Measurements from ENCODE around the gene PLD4. TPM values are rescaled to one million over a fixed set of nuclear protein-coding genes. Genes with fewer than 3 reads are reported as not detected.

Gene PLD4
- total and polyA plus RNA-seq, 4 donors = 12.9 to 32.6 (median 27.8) TPM

DNA sequence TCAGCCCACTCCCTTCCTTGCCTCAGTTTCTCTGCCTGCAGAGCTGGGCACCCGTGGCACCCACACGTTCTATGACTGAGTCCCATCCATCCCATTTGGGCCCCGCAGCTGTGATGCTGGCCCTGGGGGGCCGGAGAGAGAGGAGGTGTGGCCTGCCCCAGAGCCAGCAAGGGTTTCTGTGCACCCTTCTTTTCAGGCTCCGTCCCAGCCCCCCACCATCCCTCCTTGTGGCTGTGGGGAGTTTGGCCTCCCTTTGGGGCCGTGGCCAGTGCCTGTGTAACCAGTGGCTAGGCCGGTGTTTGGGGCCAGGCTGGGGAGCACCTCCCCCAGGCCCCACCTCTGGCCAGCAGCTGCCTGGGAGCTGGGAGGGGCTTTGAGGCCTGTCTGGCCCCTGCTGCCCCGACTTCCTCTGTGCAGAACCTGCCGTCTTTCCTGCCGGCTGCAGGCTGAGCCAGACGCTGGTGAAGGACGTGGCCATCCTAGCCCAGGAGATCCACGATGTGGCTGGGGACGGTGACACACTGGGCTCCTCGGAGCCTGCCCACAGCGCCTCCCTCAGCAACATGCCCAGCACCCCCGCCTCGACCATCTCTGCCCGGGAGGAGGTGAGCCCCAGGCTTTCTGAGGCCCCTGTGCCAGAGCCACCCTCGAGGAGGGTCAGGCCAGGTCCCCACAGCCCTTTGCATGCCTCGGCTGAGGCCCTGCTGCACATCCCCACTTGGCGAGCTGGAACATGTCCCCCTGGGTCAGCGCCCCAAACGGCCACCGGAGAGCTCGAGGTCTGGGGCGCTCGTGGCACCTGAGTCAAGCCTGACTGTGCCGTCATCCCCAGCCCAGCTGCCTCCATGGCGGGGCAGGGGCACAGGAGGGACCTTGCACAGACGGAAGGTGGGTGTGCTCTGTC is 31.9 kb upstream of the PLD4 start:
- H3K4me3 ChIP-seq (ENCODE audit: low read depth, low read length) = no peak overlapping the region
- H3K36me3 ChIP-seq (ENCODE audit: control insufficient read depth, insufficient read depth, low read length) = peaks cover 71% of the 10 kb centered on the region
- WGBS (ENCODE audit: insufficient coverage) = 77% methylated on average over 30 of the region's 31 CpGs
- H3K27ac ChIP-seq (ENCODE audit: low read depth, low read length) = no peak overlapping the region
- DNase-seq (ENCODE audit: low read depth in 4 of 6, low spot score in 6 of 6) = no peak
- no peaks in the 10 kb centered on the region for H3K27me3 ChIP-seq (ENCODE audit: control insufficient read depth, insufficient read depth, low read length)
- no peaks in the 10 kb centered on the region for H3K9me3 ChIP-seq (ENCODE audit: control insufficient read depth, insufficient read depth, low read length)
- H3K4me1 ChIP-seq (ENCODE audit: control insufficient read depth, insufficient read depth, low read length) = peaks cover 12% of the 10 kb centered on the region

DNA sequence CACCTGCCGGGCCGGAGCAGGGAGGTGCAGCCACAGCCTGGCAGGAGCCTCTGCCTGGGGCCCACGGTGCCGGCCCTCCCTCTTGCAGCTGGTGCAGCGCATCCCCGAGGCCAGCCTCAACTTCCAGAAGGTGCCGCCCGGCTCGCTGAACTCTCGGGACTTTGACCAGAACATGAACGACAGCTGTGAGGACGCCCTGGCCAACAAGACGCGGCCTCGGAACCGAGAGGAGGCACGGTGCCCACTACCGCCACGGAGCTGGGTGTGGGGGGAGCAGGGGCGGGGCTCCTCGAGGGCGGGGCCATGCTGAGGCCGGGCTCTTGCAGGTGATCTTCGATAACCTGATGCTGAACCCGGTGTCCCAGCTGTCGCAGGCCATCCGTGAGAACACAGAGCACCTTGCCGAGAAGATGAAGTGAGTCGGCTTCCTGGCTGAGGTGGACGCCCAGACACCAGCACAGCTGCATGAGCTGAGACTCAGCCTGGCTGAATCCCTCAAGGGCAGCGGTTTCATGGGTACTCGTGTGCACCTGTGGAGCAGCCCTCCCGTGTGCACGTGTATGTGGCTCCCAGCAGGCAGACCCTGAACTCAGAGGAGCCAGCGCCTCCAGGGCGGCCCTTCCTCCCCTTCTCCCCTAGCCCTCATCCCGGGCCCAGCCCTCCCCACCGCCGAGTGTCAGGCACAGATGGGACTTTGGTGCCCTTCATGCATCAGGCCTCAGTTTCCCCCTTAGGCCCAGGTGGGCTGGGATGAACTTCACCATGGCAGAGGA is 31.1 kb upstream of the PLD4 start:
- Histone ChIP-seq H3K9me3 (ENCODE audit: control insufficient read depth, insufficient read depth, low read length) (no peaks in the 10 kb centered on the region), H3K27me3 (ENCODE audit: control insufficient read depth, insufficient read depth, low read length) (no peaks in the 10 kb centered on the region), H3K4me1 (ENCODE audit: control insufficient read depth, insufficient read depth, low read length) (peaks cover 12% of the 10 kb centered on the region), H3K36me3 (ENCODE audit: control insufficient read depth, insufficient read depth, low read length) (peaks cover 67% of the 10 kb centered on the region), H3K27ac (ENCODE audit: low read depth, low read length) (no peak overlapping the region), H3K4me3 (ENCODE audit: low read depth, low read length) (no peak overlapping the region)
- no peak for DNase-seq (ENCODE audit: low read depth in 4 of 6, low spot score in 6 of 6)
- 83% methylated on average over 39 of the region's 39 CpGs for WGBS (ENCODE audit: insufficient coverage)

DNA sequence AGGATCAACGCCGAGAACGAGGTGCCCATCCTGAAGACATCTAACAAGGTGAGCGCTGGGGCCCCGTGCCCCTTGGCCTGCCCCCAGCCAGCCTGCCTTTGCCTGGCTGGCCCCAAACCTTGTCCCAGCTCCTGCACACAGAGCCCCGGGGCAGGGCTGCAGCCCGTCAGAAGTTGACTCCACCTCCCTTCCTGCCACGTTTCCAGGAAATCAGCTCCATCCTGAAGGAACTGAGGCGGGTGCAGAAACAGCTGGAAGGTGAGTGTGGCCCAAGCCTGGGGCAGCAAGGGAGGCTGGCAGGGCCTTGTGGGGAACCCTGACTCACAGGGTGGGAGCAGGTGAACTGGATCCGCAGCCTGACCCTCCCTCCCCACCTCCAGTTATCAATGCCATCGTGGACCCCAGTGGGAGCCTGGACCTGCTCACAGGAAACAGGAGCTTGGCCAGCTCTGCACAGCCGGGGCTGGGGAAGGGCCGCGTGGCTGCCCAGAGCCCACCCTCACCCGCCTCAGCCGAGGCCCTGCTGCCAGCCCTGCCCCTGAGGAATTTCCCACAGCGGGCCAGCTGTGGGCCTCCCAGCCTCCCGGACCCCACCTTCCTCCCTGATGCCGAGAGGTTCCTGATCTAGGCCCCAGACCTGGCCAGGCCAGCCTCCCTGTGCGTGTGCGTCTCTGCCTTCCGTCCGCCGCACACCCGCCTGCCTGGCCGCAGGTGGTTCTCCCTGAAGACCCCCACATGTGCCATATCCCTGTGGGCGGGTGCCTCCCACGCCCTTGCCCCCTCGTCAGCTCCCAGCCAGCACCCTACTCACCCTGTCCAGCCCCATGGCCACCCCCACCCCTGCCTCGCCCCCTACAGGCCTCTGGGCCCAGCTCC is 30.1 kb upstream of the PLD4 start:
- DNase-seq (ENCODE audit: low read depth in 4 of 6, low spot score in 6 of 6) = no peak
- H3K27ac ChIP-seq (ENCODE audit: low read depth, low read length) = no peak overlapping the region
- no peaks in the 10 kb centered on the region for H3K27me3 ChIP-seq (ENCODE audit: control insufficient read depth, insufficient read depth, low read length)
- WGBS (ENCODE audit: insufficient coverage) = 88% methylated on average over 25 of the region's 30 CpGs
- H3K4me3 ChIP-seq (ENCODE audit: low read depth, low read length) = no peak overlapping the region
- H3K9me3 ChIP-seq (ENCODE audit: control insufficient read depth, insufficient read depth, low read length) = no peaks in the 10 kb centered on the region
- H3K4me1 ChIP-seq (ENCODE audit: control insufficient read depth, insufficient read depth, low read length) = peaks cover 12% of the 10 kb centered on the region
- peaks cover 58% of the 10 kb centered on the region for H3K36me3 ChIP-seq (ENCODE audit: control insufficient read depth, insufficient read depth, low read length)

DNA sequence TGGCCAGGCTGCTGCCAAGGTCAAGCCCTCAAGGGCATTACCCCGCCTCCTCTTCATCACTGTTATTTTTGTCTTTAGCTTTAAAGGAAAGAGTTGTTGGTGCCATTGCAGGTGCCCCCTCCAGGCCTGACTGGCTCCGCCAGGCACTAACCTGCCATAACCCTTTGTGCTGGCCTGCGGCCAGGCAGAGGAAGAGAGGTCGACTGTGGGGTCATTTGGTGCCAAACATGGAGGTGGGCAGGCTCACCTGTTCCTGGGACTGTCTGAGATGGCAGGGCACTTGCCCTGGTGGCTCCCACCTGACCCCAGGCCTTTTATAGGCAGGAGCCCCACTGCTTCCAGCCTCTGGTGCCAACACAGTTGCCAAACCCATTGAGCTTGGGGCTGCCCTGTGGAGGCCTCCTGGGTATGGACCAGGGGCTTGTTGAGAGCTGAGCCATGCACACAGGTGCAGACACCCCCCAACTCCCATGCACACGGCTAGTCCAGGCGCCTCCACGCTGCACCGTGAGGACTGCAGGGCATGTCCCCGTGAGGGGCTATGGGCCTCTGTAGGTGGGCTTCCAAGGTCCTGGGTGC is 29.4 kb upstream of the PLD4 start:
- Histone ChIP-seq H3K4me3 (ENCODE audit: low read depth, low read length) (no peak overlapping the region), H3K27ac (ENCODE audit: low read depth, low read length) (no peak overlapping the region), H3K4me1 (ENCODE audit: control insufficient read depth, insufficient read depth, low read length) (peaks cover 12% of the 10 kb centered on the region), H3K9me3 (ENCODE audit: control insufficient read depth, insufficient read depth, low read length) (no peaks in the 10 kb centered on the region), H3K36me3 (ENCODE audit: control insufficient read depth, insufficient read depth, low read length) (peaks cover 57% of the 10 kb centered on the region), H3K27me3 (ENCODE audit: control insufficient read depth, insufficient read depth, low read length) (no peaks in the 10 kb centered on the region)
- DNase-seq (ENCODE audit: low read depth in 4 of 6, low spot score in 6 of 6) = no peak
- 89% methylated on average over 9 of the region's 9 CpGs for WGBS (ENCODE audit: insufficient coverage)

DNA sequence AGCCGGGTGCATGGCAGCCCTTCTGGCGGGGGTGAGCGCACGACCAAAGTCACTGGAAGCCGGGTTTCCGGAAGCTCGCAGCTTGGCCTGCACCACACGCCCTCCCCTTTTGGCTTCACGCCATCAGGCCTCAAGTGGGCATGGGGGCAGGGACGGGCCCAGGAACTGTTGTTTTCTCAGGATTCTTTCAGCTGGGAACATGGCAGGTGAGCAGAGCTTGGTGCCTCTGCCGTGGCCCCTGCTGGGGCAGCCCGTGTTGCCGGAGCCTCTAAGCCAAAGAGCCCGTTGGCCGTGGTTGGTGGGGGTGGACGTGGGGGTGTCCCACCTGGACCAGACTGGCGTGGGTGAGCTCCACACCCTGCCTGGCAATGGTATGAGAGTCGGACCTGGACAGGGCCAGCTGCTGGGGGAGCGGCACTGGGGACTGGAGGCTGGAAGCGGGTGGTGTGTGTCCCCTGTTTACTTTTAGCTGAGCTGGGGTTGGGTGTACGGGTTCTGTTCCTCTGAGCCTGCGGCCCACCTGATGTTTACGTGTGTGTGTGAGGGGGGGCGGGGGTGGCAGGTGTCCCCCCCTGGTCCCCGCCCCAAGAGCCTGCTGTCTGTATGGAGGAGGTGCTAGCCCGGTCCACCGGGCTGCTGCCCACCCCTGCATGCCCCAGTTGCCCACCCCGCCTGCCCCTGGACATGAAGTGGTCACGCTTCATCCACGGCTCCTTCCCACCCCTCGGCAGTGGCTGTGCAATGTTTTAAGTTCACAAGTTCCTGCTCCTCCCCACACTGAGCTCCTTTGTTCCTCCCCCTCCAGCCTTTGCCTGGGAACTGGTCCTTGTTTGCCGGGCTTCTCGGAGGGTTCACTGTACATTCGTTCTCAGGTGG is 28.7 kb upstream of the PLD4 start:
- DNase-seq (ENCODE audit: low read depth in 4 of 6, low spot score in 6 of 6) = peak in 2 of 6 donors; percentile 46 to 52
- WGBS (ENCODE audit: insufficient coverage) = 69% methylated on average over 29 of the region's 34 CpGs

DNA sequence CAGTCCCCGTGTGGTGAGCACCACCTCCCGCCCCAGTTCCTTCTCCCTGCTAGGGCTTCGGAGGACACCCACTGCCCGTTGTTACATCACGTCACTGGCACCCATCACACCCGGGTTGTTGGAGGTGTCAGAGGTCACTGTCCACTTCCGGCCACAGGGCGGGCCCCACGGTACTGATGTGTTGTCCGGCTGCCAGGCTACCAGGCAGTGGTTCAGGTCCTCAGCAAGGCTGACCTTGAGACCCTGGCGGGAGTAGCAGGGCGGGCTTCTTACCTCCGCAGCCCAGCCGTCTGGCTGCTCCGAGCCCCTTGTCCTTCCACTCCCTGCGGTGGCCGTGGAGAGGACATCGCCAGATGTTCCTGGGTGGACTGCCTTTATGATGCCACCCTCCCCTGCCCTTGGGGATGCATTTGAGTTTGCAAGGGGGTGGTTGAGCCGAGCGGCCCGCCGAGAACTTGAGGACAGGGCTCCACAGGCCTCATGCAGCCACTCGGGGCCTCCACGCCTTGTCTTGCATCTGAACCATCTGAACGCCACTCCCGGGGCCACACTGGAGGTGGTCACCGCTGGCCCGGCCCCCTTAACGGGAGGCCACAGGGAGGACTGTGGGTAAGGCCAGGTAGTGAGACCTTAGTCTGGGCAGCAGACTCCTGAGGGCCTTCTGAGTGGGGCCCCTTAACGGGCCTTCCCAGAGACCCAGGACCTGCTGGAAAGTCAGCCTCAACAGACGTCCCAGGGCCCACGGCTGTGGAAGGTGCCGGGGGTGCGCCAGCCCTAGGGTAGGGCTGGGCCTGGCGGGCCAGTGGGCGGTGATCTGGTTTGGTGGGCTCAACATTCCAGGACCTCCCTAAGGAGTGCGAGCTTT is 27.1 kb upstream of the PLD4 start:
- no peak overlapping the region for H3K4me3 ChIP-seq (ENCODE audit: low read depth, low read length)
- H3K27me3 ChIP-seq (ENCODE audit: control insufficient read depth, insufficient read depth, low read length) = no peaks in the 10 kb centered on the region
- peaks cover 47% of the 10 kb centered on the region for H3K36me3 ChIP-seq (ENCODE audit: control insufficient read depth, insufficient read depth, low read length)
- H3K9me3 ChIP-seq (ENCODE audit: control insufficient read depth, insufficient read depth, low read length) = no peaks in the 10 kb centered on the region
- DNase-seq (ENCODE audit: low read depth in 4 of 6, low spot score in 6 of 6) = no peak
- no peak overlapping the region for H3K27ac ChIP-seq (ENCODE audit: low read depth, low read length)
- 90% methylated on average over 29 of the region's 37 CpGs for WGBS (ENCODE audit: insufficient coverage)
- peaks cover 12% of the 10 kb centered on the region for H3K4me1 ChIP-seq (ENCODE audit: control insufficient read depth, insufficient read depth, low read length)

More for the DNA sequence above, 28.7 kb upstream of the PLD4 start:
- Histone ChIP-seq H3K27me3 (ENCODE audit: control insufficient read depth, insufficient read depth, low read length) (no peaks in the 10 kb centered on the region), H3K9me3 (ENCODE audit: control insufficient read depth, insufficient read depth, low read length) (no peaks in the 10 kb centered on the region), H3K27ac (ENCODE audit: low read depth, low read length) (no peak overlapping the region), H3K4me1 (ENCODE audit: control insufficient read depth, insufficient read depth, low read length) (peaks cover 12% of the 10 kb centered on the region), H3K4me3 (ENCODE audit: low read depth, low read length) (no peak overlapping the region), H3K36me3 (ENCODE audit: control insufficient read depth, insufficient read depth, low read length) (peaks cover 57% of the 10 kb centered on the region)

DNA sequence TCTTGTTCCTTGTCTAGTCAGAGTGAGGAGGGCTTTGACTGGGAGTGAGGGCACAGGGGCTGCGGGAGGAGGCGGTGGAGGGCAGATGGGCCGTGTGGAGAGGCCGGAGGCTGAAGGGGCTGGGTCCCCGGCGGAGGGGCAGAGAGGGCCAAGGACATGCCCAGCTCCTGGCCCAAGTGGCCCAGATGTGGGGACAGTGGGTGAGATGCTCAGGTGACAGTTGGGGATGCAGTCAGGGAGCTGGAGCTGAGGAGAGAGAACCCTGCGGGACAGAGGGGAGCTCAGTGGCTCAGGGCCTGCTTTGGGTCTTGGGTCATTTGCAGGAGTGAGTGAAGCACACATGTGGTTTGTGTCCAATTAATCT is 26.5 kb upstream of the PLD4 start:
- no peak for DNase-seq (ENCODE audit: low read depth in 4 of 6, low spot score in 6 of 6)
- no peak overlapping the region for H3K4me3 ChIP-seq (ENCODE audit: low read depth, low read length)
- 94% methylated on average over 6 of the region's 7 CpGs for WGBS (ENCODE audit: insufficient coverage)
- no peaks in the 10 kb centered on the region for H3K9me3 ChIP-seq (ENCODE audit: control insufficient read depth, insufficient read depth, low read length)
- no peaks in the 10 kb centered on the region for H3K27me3 ChIP-seq (ENCODE audit: control insufficient read depth, insufficient read depth, low read length)
- H3K36me3 ChIP-seq (ENCODE audit: control insufficient read depth, insufficient read depth, low read length) = peaks cover 41% of the 10 kb centered on the region
- no peak overlapping the region for H3K27ac ChIP-seq (ENCODE audit: low read depth, low read length)
- peaks cover 12% of the 10 kb centered on the region for H3K4me1 ChIP-seq (ENCODE audit: control insufficient read depth, insufficient read depth, low read length)

DNA sequence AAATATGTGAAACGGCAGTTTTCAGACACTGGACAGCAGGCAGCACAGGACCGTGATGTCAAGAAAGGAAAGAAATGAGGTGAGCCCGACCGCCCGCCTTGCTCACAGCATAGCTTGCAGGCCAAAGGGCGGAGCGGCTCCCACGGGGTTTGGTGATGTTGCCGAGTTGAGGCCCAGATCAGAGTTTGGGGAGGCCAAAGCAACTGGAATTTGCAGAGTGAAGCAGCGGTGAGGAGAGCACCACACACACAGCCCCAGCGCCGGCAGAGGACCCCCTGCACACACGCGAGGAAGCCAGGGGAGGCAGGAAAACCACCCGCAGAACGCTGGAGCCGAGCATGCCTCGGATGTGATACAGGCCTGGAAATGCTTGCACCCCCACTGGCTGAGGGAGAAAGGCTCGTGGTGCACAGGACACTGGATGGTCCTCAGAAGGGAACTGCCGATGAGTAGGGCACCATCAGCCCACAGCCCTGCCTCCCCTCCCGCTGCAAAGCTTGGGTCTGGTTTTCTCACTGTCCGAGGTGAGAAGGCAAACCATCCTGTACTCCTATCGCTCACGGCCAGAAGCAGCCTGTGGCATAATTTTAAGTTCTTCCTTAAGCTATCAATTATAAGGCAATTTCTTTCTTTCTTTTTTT is 25.7 kb upstream of the PLD4 start:
- peak in 1 of 6 donors; percentile 8 for DNase-seq (ENCODE audit: low read depth in 4 of 6, low spot score in 6 of 6)
- H3K27ac ChIP-seq (ENCODE audit: low read depth, low read length) = no peak overlapping the region
- no peaks in the 10 kb centered on the region for H3K9me3 ChIP-seq (ENCODE audit: control insufficient read depth, insufficient read depth, low read length)
- peaks cover 12% of the 10 kb centered on the region for H3K4me1 ChIP-seq (ENCODE audit: control insufficient read depth, insufficient read depth, low read length)
- H3K4me3 ChIP-seq (ENCODE audit: low read depth, low read length) = no peak overlapping the region
- peaks cover 33% of the 10 kb centered on the region for H3K36me3 ChIP-seq (ENCODE audit: control insufficient read depth, insufficient read depth, low read length)
- H3K27me3 ChIP-seq (ENCODE audit: control insufficient read depth, insufficient read depth, low read length) = no peaks in the 10 kb centered on the region
- 63% methylated on average over 17 of the region's 24 CpGs for WGBS (ENCODE audit: insufficient coverage)
